Kidney (tissue), 14 donors: ENCODE measurements around the gene UTS2B. TPM values are rescaled to one million over a fixed set of nuclear protein-coding genes. Genes with fewer than 3 reads are reported as not detected.

Experiments
- DNase-seq, 5 donors: peaks; one replicate each; pipeline ENCODE4 v3.0.0-alpha.2; 2013 to 2020
- FAIRE-seq: peaks from 2 replicates; lab custom pipeline; 2012; peaks lifted over from hg19 to GRCh38; lab: Jason Lieb, UNC
- H3K27ac ChIP-seq, 2 donors: one replicate each; pipeline ENCODE4 v1.7.0; 2013; ENCODE audit warnings: low read depth in 2 of 2, low read length in 2 of 2, inconsistent platforms in 1 of 2
- H3K27me3 ChIP-seq: one replicate; pipeline ENCODE4 v1.7.1; 2013; ENCODE audit warnings: low read length, inconsistent platforms; ENCODE audit not compliant: control insufficient read depth, insufficient read depth
- H3K36me3 ChIP-seq, 3 donors: one replicate each; pipeline versions ENCODE4 v1.7.0 to v1.7.1; 2013; ENCODE audit warnings: low read length in 3 of 3, control low read depth in 1 of 3, inconsistent platforms in 1 of 3; ENCODE audit not compliant: insufficient read depth in 3 of 3, control insufficient read depth in 2 of 3
- H3K4me1 ChIP-seq, 3 donors: one replicate each; pipeline versions ENCODE4 v1.7.0 to v1.7.1; 2013; ENCODE audit warnings: low read length in 3 of 3, inconsistent platforms in 1 of 3, low read depth in 1 of 3; ENCODE audit not compliant: control insufficient read depth in 2 of 3, insufficient read depth in 2 of 3
- H3K4me3 ChIP-seq, 3 donors: one replicate each; pipeline versions ENCODE4 v1.7.0 to v1.8.1; 2013; ENCODE audit warnings: low read length in 3 of 3, control low read depth in 1 of 3, inconsistent platforms in 1 of 3
- H3K9ac ChIP-seq, 3 donors: one replicate each; pipeline versions ENCODE4 v1.7.0 to v1.7.1; 2013; ENCODE audit warnings: low read length in 3 of 3, control low read depth in 1 of 3, inconsistent platforms in 1 of 3
- H3K9me3 ChIP-seq, 3 donors: one replicate each; pipeline versions ENCODE4 v1.7.0 to v1.7.1; 2013; ENCODE audit warnings: low read length in 3 of 3, control low read depth in 1 of 3, inconsistent platforms in 1 of 3; ENCODE audit not compliant: control insufficient read depth in 2 of 3, insufficient read depth in 1 of 3
- CTCF ChIP-seq: IDR thresholded peaks from 3 replicates; pipeline ENCODE4 v1.5.1; 2012; ENCODE audit warnings: mild to moderate bottlenecking, moderate library complexity, borderline replicate concordance; ENCODE audit not compliant: insufficient read depth; ENCODE audit errors: extremely low read depth
- intact Hi-C: fragments of 100-400 bp; cut with DNase I; formaldehyde crosslinking; loops from one replicate; pipeline ENCODE4 v1.11.1; 2022
- polyA plus RNA-seq: library from polyadenylated mRNA; stranded (reverse); fragments of 350-450 nt; fragmentation: Illumina TruSeq; extraction: RNeasy Lipid Tissue Mini Kit (QIAGEN cat#74804); gene quantifications from one replicate; pipeline ENCODE4 v1.2.3, GENCODE V29; 2014; ENCODE audit warnings: low read depth, low replicate concordance; ENCODE audit not compliant: insufficient read depth
- total RNA-seq: library from RNA; stranded (reverse); fragmentation: NEBNext Ultra II Directional; extraction: Animal tissue kit (Norgen Biotek cat#: 25700); gene quantifications from one replicate; pipeline ENCODE4 v1.2.1, GENCODE V29; 2021
- donor health status: control.
- donor health status: control.
- donor health status: control.
- donor health status: control.
- donor health status: control.
- donor health status: DM: yes; HTN: yes; CAD: no.
- donor health status: Normal renal cell carcinoma (clear cell type).

UTS2B gene
- total and polyA plus RNA-seq, 2 donors from 2014 or later, result 0.41 TPM; not detected in 1

GRCh38 chr3:191328962-191329653 lies 1.2 kb downstream of the UTS2B start, which contains the start of gene CCDC50:
Gene CCDC50, plus strand, starts transcription at chr3:191329394. Its CDS starts 281 bp downstream, at chr3:191329675.
- FAIRE-seq (no peak), DNase-seq (peak; percentile 85 to 96 (median 91))
- Histone ChIP-seq H3K4me3 (peak within 1 kb of the TSS; percentile 67 to 92 (median 83)), H3K36me3 (no peaks in the 10 kb centered on the region), H3K9ac (peak within 1 kb of the TSS; percentile 73 to 86 (median 74)), H3K4me1 (peaks cover 0 to 15% (median 7%) of the 10 kb centered on the region in 3 donors), H3K27me3 (no peaks in the 10 kb centered on the region), H3K27ac (peak within 1 kb of the TSS; percentile 95 to 96), H3K9me3 (no peaks in the 10 kb centered on the region)
- intact Hi-C loops, result no loop called here
- TF ChIP-seq CTCF, result no peak

- Histone ChIP-seq H3K27ac (peak overlapping the region; percentile 95 to 96), H3K36me3 (no peaks in the 10 kb centered on the region), H3K4me1 (peaks cover 0 to 15% (median 7%) of the 10 kb centered on the region in 3 donors), H3K27me3 (no peaks in the 10 kb centered on the region), H3K4me3 (peak overlapping the region; percentile 67 to 92 (median 67)), H3K9me3 (no peaks in the 10 kb centered on the region), H3K9ac (peak overlapping the region in 2 of 3 donors; percentile 40 to 73)
- intact Hi-C loops, result no loop called here
- DNase-seq, result no peak
- no peak for FAIRE-seq
- TF ChIP-seq CTCF, result no peak
Observed at GRCh38 chr3:191328383-191328961, 1.9 kb downstream of the UTS2B start.

GRCh38 chr3:191327526-191327925 lies 2.8 kb downstream of the UTS2B start:
- Histone ChIP-seq H3K27ac (no peak overlapping the region), H3K4me3 (no peak overlapping the region), H3K36me3 (no peaks in the 10 kb centered on the region), H3K4me1 (peaks cover 0 to 15% (median 5%) of the 10 kb centered on the region in 3 donors), H3K9ac (no peak overlapping the region), H3K27me3 (no peaks in the 10 kb centered on the region), H3K9me3 (no peaks in the 10 kb centered on the region)
- FAIRE-seq, result no peak
- no peak for TF ChIP-seq CTCF
- no peak for DNase-seq
- intact Hi-C loops, result no loop called here
